AG10803 (cell line): ENCODE data around the gene TTPAL.

Experiments used
- DNase-seq: peaks from one replicate; pipeline ENCODE4 v3.0.0; 2010; ENCODE audit warnings: low read depth
- H3K4me3 ChIP-seq: 2 replicates; pipeline ENCODE4 v1.5.1; 2011; ENCODE audit warnings: mild to moderate bottlenecking, low read length, control low read depth
- TF ChIP-seq, protein P1 (sequence below): conservative IDR thresholded peaks from 2 replicates; pipeline ENCODE4 v1.5.1; 2011; ENCODE audit warnings: mild to moderate bottlenecking, low read length, control low read depth, inconsistent platforms

Gene TTPAL

DNA sequence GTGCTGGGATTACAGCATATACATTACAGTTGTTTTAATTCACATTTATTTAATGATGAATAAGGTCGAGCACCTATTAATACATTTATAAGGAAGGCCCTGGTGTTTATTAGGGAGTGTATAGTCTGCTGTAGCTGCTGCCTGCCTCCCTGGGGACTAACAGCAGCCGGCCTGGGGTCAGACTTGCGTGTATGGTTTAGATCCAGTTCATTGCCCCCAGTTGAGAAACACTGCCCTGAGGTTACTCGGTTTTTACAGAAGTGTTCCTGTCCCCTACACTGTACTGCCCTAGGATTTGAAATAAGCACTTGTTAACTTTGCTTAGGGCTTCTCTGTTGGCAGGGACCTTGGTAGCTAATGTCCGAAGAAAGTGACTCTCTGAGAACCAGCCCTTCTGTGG, 4.0 kb downstream of the TTPAL start:
- TF ChIP-seq, protein P1, sequence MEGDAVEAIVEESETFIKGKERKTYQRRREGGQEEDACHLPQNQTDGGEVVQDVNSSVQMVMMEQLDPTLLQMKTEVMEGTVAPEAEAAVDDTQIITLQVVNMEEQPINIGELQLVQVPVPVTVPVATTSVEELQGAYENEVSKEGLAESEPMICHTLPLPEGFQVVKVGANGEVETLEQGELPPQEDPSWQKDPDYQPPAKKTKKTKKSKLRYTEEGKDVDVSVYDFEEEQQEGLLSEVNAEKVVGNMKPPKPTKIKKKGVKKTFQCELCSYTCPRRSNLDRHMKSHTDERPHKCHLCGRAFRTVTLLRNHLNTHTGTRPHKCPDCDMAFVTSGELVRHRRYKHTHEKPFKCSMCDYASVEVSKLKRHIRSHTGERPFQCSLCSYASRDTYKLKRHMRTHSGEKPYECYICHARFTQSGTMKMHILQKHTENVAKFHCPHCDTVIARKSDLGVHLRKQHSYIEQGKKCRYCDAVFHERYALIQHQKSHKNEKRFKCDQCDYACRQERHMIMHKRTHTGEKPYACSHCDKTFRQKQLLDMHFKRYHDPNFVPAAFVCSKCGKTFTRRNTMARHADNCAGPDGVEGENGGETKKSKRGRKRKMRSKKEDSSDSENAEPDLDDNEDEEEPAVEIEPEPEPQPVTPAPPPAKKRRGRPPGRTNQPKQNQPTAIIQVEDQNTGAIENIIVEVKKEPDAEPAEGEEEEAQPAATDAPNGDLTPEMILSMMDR, result no peak
- H3K4me3 ChIP-seq, result no peak overlapping the region
- DNase-seq, result no peak

DNA sequence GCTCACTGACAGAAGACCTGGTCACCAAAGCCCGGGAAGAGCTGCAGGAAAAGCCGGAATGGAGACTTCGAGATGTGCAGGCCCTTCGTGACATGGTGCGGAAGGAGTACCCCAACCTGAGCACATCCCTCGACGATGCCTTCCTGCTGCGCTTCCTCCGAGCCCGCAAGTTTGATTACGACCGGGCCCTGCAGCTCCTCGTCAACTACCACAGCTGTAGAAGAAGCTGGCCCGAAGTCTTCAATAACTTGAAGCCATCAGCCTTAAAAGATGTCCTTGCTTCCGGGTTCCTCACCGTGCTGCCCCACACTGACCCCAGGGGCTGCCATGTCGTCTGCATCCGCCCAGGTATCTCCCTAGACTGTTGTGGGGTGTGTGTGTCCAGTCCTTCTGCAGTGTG, 4.4 kb downstream of the TTPAL start:
- TF ChIP-seq, protein P1, result no peak
- no peak for DNase-seq
- no peak overlapping the region for H3K4me3 ChIP-seq

DNA sequence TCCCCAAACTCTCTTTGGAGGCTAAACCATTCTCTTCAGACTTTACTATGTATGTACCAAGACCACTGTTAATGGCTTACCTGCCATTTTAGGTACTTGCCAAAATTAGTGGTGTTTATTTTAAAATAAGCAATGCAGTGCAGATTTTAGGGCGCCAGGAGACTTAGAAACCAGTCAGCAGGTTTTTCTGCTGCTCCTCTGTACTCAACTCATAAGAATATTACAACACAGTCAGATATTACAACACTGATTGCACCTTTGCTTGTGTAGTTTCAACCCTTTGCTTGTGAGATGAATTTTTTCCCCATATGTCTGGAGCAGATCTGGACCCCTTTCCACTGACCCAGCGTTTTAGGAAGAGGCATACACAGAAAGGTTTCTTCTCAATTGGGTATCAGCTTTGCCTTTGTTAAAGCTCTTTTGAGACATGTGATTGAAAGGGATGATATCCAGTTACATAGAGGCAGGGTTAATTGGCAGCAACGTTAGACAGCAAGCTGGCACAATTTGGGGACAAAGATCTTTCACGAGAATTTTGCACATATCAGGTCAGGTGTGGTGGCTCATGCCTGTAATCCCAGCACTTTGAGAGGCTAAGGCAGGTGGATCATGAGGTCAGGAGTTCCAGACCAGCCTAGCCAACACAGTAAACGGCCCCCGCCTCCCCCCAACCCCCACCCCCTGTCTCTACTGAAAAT, 6.2 kb downstream of the TTPAL start:
- TF ChIP-seq, protein P1, result no peak
- DNase-seq, result no peak
- no peak overlapping the region for H3K4me3 ChIP-seq

DNA sequence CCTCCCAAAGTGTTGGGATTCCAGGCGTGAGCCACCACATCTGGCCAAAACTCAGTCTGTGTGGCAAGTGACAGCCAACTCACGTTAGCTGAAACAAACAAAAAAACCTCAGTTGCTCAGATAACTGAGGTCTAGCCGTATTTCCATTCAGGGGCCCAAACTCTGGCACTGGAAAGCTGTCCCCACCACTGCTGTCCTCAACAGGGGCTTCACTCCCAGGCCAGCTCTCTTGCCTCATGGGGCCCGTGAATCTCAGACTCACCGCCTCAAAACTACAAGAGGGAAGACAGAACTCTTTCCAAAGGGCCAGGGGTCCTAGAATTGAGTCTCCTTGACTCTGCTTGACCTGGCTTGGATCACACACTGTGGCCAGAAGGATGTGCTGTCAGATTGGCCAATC, 7.4 kb downstream of the TTPAL start:
- TF ChIP-seq, protein P1, result no peak
- H3K4me3 ChIP-seq, result no peak overlapping the region

DNA sequence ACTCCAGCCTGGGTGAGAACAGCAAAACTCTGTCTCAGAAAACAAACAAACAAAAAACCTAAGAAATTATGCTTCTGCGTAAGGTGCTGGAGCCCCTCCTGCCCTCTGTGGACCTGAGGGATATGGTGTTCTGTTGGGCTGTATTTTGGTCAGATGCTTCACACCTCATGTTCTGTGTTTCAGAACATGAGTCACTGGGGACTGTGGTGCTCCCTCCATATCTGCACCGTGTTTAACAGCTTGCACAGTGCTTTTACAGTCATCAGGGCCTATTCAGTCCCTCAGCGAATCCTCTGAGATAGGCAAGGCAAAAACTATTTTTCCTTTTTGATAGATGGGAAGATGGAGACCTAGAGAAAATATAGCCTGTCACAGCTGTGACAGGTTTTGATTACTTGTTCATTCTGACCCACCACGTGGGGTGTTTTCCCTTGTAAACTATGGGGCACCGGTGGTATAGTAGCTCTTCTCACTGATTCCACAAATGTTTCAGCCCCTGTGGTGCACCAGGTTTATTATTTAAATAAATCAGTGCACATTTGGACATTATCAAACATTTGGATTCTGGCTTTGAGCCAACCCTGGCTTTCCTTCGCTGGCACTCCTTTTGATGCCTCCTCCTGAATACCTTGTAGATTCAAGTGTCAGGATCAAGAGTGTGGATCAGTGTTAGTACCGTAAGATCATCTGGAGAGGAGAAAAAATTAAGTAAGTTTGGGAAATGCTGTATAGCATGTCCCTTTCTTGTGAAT, 9.6 kb downstream of the TTPAL start:
- H3K4me3 ChIP-seq, result no peak overlapping the region
- no peak for DNase-seq
- TF ChIP-seq, protein P1, result no peak

More for the DNA sequence above, 7.4 kb downstream of the TTPAL start:
- DNase-seq, result no peak

DNA sequence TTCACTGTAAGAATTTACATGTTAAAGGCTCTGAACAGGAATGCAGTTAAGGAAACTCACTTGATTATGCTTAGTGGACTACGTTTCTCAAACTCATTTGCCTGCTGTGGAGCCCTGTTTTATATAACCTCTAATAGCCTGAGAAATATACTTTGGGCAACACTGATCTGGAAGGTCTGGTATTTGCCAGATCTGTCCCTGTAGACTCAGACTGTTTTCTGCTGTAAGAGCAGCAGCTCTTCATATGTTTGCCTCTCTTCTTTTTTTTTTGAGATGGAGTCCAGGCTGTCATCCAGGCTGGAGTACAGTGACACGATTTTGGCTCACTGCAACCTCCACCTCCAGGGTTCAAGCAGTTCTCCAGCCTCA, 10.1 kb downstream of the TTPAL start:
- no peak for DNase-seq
- TF ChIP-seq, protein P1, result no peak
- no peak overlapping the region for H3K4me3 ChIP-seq

DNA sequence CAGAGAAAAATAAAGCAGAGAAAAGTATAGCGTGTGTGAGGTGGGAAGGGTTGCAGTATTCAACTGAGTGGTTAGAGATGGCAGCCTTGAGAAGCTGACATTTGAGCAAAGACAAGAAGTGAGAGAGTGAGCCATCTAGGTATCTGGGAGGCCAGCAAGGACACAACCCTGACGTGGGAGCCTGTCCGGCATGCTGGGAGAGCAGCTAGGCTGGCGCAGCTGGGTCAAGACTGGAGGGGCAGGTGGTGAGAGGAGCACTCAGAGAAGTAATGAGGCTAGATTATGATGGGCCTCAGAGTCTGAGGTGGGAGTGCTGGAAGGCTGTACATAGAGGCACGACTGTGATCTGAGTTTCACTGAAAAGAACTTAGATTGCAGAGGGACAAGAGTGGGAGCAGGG, 12.9 kb downstream of the TTPAL start:
- no peak overlapping the region for H3K4me3 ChIP-seq
- DNase-seq, result no peak
- TF ChIP-seq, protein P1, result no peak
